ENCODE results near the gene GRIK2.

DNA sequence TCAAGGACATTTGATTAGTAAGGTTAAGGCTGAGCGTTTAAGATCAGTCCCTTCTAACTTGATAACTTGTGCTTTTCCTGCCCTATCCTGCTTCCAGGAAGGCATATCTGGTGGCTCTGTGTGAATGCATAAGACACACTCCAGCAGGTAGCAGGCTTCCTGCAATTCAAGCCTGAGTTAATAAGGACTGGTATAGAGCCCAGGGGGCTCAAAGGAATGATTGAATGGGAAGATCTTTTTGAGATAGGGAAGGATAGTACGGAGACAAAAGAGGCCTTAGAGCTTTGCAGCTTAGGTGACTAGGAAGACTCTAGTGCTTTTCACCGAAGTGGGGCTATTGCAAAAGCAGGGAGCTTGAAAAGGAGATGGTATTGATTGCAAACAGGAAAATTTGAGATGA, 307.1 kb downstream of the GRIK2 start:
- TF ChIP-seq, protein P1, sequence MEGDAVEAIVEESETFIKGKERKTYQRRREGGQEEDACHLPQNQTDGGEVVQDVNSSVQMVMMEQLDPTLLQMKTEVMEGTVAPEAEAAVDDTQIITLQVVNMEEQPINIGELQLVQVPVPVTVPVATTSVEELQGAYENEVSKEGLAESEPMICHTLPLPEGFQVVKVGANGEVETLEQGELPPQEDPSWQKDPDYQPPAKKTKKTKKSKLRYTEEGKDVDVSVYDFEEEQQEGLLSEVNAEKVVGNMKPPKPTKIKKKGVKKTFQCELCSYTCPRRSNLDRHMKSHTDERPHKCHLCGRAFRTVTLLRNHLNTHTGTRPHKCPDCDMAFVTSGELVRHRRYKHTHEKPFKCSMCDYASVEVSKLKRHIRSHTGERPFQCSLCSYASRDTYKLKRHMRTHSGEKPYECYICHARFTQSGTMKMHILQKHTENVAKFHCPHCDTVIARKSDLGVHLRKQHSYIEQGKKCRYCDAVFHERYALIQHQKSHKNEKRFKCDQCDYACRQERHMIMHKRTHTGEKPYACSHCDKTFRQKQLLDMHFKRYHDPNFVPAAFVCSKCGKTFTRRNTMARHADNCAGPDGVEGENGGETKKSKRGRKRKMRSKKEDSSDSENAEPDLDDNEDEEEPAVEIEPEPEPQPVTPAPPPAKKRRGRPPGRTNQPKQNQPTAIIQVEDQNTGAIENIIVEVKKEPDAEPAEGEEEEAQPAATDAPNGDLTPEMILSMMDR (IDR thresholded peaks at IDR 0.05): no peak
- TF ChIP-seq POLR2A (IDR thresholded peaks at IDR 0.05) (no peak), EP300 (IDR thresholded peaks at IDR 0.05) (no peak), POLR2AphosphoS5 (IDR thresholded peaks at IDR 0.05) (no peak)
